HG03521 (cell line): ENCODE measurements around the gene EXOC1L.
"Not testable (repeated sequence)": the region's sequence is repeated elsewhere in the genome, so short reads cannot be mapped to it uniquely, and the experiment has no call there.

ENCODE experiments used
- ATAC-seq: cut with Tn5 transposase; IDR thresholded peaks from one replicate; pipeline ENCODE4 v1.9.1; 2021; ENCODE audit warnings: mild to moderate bottlenecking, moderate library complexity; ENCODE audit not compliant: unreplicated experiment

EXOC1L gene

GRCh38 chr4:55837903-55838302 is 18.3 kb downstream of the EXOC1L start:
- ATAC-seq = no peak

- ATAC-seq = no peak
These were observed 18.8 kb downstream of the EXOC1L start for GRCh38 chr4:55838356-55838755.

- ATAC-seq = no peak
These were observed 19.4 kb downstream of the EXOC1L start for GRCh38 chr4:55838952-55839351.

- no peak for ATAC-seq
These were observed 21.4 kb downstream of the EXOC1L start for GRCh38 chr4:55840956-55841355.

DNA sequence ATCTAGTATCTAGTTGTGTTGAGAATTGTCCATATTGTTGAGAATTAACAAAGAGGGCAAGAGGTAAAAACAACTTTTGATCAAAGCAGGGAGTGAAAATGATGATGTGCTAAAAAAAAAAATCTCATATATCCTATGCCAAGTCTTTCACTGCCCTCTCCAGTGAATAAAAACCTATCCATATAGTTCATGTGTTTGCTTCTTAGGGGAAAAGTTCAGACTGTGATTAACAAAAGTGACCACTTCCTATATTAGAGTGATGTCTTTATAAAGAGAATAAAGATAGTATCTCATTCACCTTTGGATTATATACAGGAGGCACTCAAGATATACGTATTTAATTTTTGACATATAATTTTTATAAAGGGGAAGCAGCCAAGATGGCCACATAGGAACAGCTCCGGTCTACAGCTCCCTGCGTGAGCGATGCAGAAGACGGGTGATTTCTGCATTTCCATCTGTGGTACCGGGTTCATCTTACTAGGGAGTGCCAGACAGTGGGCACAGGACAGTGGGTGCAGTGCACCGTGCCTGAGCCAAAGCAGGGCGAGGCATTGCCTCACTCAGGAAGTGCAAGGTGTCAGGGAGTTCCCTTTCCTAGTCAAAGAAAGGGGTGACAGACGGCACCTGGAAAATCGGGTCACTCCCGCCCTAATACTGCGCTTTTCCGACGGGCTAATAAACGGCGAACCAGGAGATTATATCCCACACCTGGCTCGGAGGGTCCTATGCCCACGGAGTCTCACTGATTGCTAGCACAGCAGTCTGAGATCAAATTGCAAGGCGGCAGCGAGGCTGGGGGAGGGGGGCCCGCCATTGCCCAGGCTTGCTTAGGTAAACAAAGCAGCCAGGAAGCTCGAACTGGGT is 22.0 kb downstream of the EXOC1L start:
- not testable (repeated sequence) for ATAC-seq

GRCh38 chr4:55842312-55842711 is 22.7 kb downstream of the EXOC1L start:
- ATAC-seq = not testable (repeated sequence)

- no peak for ATAC-seq
These were observed 30.1 kb downstream of the EXOC1L start for GRCh38 chr4:55849724-55850123.

DNA sequence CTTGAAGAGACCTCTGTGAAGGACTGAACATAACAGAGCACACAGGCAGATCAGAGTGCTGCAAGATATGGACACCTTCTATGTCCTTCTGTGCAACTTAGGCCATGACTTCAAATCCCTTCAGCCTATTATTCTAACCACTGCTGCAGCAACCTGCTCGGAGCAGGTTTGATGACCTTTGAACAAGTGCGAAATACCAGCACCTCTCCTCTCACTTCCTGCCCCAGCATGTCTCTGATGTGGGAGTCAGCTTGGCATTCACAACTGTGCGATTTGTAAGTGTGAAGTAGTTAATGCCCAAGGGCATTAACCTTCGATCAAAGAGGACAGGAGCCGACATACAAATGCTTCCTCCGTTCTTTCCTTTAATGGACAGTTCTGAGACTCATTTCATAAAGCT is 32.3 kb downstream of the EXOC1L start:
- ATAC-seq = no peak

DNA sequence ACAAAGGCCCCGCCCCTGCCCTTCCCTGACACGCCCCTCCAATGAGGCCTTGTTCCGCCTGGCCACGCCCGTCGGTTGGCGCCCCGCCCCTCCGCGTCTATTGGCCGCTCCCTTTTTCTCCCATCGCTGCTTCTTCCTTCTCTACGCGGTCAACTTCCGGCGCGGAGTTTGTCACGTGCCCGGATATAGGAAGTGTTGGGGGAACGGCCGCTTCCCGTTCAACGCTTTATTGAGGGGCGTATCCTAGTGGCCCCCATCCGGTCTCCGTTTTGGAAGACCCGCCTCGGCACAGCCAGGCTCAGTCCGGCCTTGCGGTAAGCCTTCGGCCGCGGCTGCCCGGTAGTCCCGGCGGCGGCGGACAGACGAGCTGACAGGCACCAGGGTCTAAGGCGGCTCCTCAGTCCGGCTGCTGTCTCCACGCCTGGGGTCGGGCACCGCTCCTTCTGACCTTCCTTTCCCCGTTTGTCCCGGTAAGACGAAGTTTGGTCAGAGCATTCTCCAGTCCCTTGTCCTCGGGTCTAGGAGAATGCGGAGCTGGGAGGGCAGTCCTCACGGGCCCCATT is 34.0 kb downstream of the EXOC1L start, which contains the start of gene EXOC1:
TSS of gene EXOC1 (plus strand) at position 165 of the 563 bp plus-strand sequence. CDS start 4,676 bp downstream, outside the sequence.
- peak; percentile 99 for ATAC-seq

- no peak for ATAC-seq
These were observed 34.5 kb downstream of the EXOC1L start for GRCh38 chr4:55854129-55854528.

GRCh38 chr4:55857586-55857985 is 38.0 kb downstream of the EXOC1L start:
- ATAC-seq = no peak

DNA sequence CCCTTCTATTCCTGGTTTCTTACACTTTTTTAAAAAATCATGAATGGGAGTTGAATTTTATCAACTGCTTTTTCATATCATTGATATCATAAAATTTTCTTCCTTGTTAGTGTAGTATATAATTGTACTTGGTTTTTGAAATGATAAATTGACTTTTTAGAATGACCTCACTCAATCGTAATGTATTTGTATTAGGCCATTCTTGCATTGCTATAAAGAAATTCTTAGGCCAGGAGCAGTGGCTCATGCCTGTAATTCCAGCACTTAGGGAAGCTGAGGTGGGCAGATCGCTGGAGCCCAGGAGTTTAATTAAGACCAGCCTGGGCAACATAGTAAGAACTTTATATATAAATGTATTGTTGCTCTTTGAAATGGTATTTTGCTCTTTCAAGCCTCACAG is 40.1 kb downstream of the EXOC1L start:
- no peak for ATAC-seq

GRCh38 chr4:55864577-55865223 is 45.1 kb downstream of the EXOC1L start:
- no peak for ATAC-seq

DNA sequence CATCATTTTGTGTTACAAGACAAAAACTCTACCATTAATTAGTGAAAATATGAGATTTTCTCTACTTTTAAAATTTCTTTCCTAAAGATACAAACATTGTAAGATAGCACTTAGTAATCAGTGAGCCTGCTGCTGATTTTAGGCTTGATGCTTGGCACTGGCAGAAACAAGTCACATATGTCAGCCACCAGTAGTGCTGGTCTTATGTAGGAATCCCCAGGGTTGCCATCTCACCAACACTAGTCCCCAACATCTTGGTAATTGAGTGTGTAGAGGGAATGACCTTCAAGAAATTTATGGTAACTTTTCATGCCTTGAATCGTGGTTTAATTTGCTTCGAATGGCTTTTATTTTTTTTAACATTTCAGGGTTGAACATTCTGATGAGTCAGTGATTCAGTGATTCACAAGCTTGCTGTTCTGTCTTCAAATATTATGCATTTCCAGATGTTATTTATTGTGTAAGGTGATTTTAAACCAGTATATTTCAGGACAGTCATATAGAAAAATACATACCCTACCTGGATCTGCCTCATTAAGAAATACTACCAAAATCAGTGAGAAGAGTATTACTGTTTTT is 45.7 kb downstream of the EXOC1L start:
- ATAC-seq = no peak

- peak; percentile 53 for ATAC-seq
These were observed 46.8 kb downstream of the EXOC1L start for GRCh38 chr4:55866290-55866907.

DNA sequence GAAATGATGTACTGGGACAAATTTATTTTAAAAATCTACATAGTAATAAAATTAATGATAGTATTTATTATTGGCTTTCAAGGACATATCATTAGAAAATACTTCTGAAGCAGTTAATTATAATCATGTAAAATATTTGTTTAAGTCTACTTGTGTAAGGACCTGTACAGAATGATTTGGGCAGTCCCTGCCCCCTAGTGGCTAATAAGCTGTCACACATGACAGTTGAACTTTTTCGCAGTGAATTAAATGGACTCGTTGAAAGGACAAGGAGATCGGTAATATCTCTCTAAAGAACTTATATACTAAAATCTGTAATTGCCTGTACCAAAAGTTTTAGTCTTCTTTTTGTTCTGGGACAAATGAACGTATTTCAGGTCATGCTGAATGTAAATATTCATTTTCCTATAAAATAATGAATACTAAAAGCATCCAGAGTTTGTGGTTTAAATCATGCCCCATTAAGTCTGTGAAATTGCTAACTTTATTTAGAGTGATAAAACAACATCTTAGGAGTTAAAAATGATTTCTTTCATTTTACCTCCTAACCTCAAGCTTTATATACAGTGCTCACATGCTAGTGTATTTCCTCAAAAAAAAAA is 47.5 kb downstream of the EXOC1L start:
- peak; percentile 78 for ATAC-seq

GRCh38 chr4:55868581-55869090 is 49.0 kb downstream of the EXOC1L start:
- no peak for ATAC-seq

DNA sequence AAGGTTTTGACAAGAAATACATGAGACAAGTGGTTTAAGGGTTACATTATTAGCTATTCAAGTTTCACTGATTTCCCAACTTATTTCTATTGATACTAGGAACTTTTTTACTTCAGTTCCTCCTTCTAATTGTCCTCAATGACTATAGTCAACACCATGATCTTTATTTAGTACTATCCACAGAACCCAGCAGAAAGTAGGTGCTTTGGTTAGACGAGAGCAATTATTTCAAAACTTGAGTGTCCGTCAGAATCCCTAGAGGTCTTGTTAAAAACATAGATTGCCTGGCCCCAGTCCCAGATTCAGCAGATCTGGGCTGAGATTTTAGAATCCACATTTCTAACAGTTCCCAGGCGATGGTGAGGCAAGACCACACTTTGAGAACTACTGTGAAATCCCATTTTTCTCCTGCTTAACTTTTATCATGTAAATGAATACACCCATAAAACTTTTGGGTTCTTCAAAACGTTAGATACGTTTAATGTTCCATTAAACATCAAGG is 51.8 kb downstream of the EXOC1L start:
- ATAC-seq = no peak

DNA sequence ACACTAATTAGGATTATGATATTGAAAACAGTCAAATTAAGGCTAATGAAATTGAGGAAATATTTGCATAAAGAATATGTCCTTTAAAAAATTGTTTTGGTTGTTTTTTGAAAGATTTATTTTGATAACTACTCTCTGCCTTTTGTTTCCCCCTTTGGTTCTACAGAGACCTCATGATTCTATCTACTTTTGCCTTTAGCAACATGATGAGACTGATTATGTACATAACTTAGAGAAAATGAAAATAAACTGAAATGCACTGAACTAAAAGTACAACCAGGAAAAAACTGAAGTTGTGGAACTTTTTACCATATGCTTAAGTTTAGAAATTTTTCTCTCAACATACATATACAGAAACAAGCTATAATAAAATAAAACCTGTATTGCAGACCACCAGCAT is 55.2 kb downstream of the EXOC1L start:
- no peak for ATAC-seq

- no peak for ATAC-seq
These were observed 56.8 kb downstream of the EXOC1L start for GRCh38 chr4:55876387-55876786.
